ENCODE data around the gene C9orf50. TPM values are rescaled to one million over a fixed set of nuclear protein-coding genes. Genes with fewer than 3 reads are reported as not detected.

Gene C9orf50
- total and polyA plus RNA-seq, 10 donors: 0.12 to 0.46 (median 0.19) TPM; not detected in 6

DNA sequence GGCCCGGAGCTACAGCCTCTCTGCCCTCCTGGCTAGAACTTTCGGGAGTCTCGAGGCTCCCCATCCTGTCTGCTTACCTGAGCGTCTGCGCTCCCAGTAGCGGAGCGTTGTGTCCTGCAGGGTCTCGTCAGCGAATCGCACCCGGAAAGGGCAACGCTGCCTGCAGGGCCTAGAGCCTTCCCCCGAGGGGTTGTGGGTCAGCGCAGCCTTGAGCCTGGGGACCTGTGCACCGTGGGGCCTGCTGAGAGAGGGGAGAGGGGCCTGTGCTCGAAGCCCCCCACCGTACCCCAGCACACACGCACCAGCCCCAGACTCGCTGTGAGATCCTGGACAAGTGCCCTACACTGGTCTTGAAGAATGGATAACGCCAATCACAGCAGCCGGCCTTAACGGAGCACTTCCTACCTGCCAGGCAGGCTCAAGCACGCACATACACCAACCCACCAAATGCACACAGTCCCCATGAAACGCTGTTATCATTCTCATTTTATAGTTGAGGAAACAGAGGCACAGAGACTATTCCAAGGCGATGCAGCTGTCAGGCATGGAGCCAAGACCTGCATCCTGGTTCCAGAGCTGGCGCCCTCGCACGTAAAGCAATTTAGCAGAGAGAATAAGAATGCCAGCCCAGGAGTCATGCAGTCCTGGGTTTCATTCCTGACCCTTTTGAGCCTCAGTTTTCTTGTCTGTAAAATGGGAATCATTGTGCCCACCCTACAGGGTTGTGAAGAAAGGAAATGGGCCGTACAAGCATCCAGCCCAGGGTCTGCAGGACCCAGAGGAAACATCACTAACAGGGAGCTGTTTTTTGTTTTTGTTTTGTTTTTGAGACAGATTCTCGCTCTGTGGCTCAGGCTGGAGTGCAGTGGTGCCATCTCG is 5.3 kb downstream of the C9orf50 start:
- H3K36me3 ChIP-seq: no peaks in the 10 kb centered on the region
- no peaks in the 10 kb centered on the region for H3K9me3 ChIP-seq
- no peak overlapping the region for H3K4me3 ChIP-seq
- H3K27ac ChIP-seq: no peak overlapping the region
- intact Hi-C loops (cut with DNase I; ENCODE audit: low total_unique reads): no loop called here
- H3K4me1 ChIP-seq: peaks cover 6 to 35% (median 23%) of the 10 kb centered on the region in 6 donors
- peak; percentile 68 for DNase-seq
- peaks cover 0 to 30% (median 14%) of the 10 kb centered on the region in 7 donors for H3K27me3 ChIP-seq (replicated peaks in 1 of 7)
- 79 to 89% (median 83%) methylated on average over 19 to 31 of the region's 31 CpGs for WGBS, 5 donors
- TF ChIP-seq, protein P1, sequence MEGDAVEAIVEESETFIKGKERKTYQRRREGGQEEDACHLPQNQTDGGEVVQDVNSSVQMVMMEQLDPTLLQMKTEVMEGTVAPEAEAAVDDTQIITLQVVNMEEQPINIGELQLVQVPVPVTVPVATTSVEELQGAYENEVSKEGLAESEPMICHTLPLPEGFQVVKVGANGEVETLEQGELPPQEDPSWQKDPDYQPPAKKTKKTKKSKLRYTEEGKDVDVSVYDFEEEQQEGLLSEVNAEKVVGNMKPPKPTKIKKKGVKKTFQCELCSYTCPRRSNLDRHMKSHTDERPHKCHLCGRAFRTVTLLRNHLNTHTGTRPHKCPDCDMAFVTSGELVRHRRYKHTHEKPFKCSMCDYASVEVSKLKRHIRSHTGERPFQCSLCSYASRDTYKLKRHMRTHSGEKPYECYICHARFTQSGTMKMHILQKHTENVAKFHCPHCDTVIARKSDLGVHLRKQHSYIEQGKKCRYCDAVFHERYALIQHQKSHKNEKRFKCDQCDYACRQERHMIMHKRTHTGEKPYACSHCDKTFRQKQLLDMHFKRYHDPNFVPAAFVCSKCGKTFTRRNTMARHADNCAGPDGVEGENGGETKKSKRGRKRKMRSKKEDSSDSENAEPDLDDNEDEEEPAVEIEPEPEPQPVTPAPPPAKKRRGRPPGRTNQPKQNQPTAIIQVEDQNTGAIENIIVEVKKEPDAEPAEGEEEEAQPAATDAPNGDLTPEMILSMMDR (IDR thresholded peaks at IDR 0.05 in 8 of 11, conservative IDR thresholded peaks at IDR 0.05 in 3 of 11): no peak
- TF ChIP-seq POLR2AphosphoS5 (IDR thresholded peaks at IDR 0.05) (no peak), POLR2A (IDR thresholded peaks at IDR 0.05) (no peak)

DNA sequence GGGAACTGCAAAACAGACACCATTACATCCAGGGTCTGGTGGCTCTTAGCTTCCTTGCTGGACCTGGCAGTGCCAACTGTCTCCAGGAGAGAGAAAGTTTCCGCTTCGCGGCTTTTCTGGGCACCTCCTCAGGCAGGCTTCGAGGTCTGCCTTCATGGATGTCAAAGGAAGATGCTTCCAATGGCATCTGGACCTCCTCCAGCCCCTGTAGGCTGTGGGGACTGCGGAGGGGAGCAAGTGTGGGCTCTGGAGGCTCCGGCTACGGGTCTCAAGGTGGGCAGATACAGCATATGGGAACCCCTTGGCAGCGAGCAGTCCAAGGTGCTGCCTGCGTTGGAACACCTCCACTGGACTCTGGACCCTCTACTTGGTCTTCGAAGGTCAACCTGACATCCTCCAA is 6.0 kb downstream of the C9orf50 start:
- no peak overlapping the region for H3K27ac ChIP-seq
- H3K4me3 ChIP-seq: no peak overlapping the region
- intact Hi-C loops (cut with DNase I; ENCODE audit: low total_unique reads): no loop called here
- no peak for DNase-seq
- H3K27me3 ChIP-seq (replicated peaks in 1 of 7): peaks cover 0 to 22% (median 7%) of the 10 kb centered on the region in 7 donors
- 80 to 93% (median 87%) methylated on average over 8 to 10 of the region's 10 CpGs for WGBS, 5 donors
- TF ChIP-seq, protein P1 (IDR thresholded peaks at IDR 0.05 in 8 of 11, conservative IDR thresholded peaks at IDR 0.05 in 3 of 11): no peak
- TF ChIP-seq POLR2AphosphoS5 (IDR thresholded peaks at IDR 0.05) (no peak), POLR2A (IDR thresholded peaks at IDR 0.05) (no peak)
- H3K36me3 ChIP-seq: no peaks in the 10 kb centered on the region
- H3K9me3 ChIP-seq: no peaks in the 10 kb centered on the region
- H3K4me1 ChIP-seq: peaks cover 7 to 34% (median 21%) of the 10 kb centered on the region in 6 donors

DNA sequence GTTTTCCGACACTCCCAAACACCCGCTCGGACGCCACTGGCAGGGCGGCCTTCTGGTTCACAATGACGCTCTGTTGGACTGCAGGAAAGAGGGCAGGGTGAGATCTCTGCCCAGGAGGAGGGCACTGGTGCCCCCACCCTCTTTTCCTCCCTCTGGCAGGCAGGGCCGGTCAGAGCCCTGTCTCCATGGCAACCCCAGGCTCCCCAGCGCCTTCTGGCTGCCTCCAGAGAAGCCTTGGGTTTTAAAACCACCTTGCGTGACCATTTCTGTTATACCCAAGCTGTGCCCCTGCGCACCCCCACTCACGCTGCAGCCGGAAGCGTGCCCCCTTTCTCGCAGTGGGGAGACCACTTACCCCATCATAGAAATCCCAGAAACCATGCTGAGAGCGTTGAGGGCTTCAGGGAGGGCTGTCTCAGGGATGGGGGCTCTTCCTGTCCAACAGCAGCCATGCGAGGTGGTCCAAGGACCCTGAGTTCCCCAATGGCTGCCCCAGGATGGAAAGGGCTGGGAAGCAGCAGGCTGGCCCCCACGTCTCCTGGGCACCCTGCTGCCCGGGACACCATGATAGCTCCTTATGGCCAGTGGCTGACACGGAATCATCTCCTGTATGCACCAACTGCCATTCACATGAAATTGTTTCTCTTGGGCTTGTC is 7.3 kb downstream of the C9orf50 start:
- Histone ChIP-seq H3K9me3 (no peaks in the 10 kb centered on the region), H3K27me3 (replicated peaks in 1 of 7) (peaks cover 0 to 10% (median 0%) of the 10 kb centered on the region in 7 donors), H3K4me3 (no peak overlapping the region), H3K36me3 (no peaks in the 10 kb centered on the region), H3K27ac (peak overlapping the region in 2 of 8 donors; percentile 24 to 28), H3K4me1 (peaks cover 11 to 43% (median 29%) of the 10 kb centered on the region in 6 donors)
- WGBS, 5 donors: 63 to 73% (median 71%) methylated on average over 16 to 19 of the region's 19 CpGs
- DNase-seq: no peak
- intact Hi-C loops (cut with DNase I; ENCODE audit: low total_unique reads): no loop called here
- no peak for TF ChIP-seq POLR2A (IDR thresholded peaks at IDR 0.05)
- TF ChIP-seq, protein P1 (IDR thresholded peaks at IDR 0.05 in 8 of 11, conservative IDR thresholded peaks at IDR 0.05 in 3 of 11): no peak
- no peak for TF ChIP-seq POLR2AphosphoS5 (IDR thresholded peaks at IDR 0.05)

Data from spleen (tissue), 11 donors.